GM18858 (cell line): ENCODE measurements around the gene VIPR2.

Experiments
- ATAC-seq: cut with Tn5 transposase; IDR thresholded peaks from one replicate; pipeline ENCODE4 v1.9.1; 2021; ENCODE audit not compliant: unreplicated experiment

Gene VIPR2

GRCh38 chr7:159028508-159029401, 115.9 kb downstream of the VIPR2 start:
- ATAC-seq, result no peak

GRCh38 chr7:159027789-159028507, 116.7 kb downstream of the VIPR2 start:
- ATAC-seq, result no peak

GRCh38 chr7:159027056-159027788, 117.4 kb downstream of the VIPR2 start:
- no peak for ATAC-seq

GRCh38 chr7:159026271-159027055, 118.2 kb downstream of the VIPR2 start:
- ATAC-seq, result no peak

GRCh38 chr7:159025161-159025779, 119.4 kb downstream of the VIPR2 start:
- no peak for ATAC-seq

- no peak for ATAC-seq
These were observed 120.3 kb downstream of the VIPR2 start for GRCh38 chr7:159024280-159024951.

- no peak for ATAC-seq
These were observed 120.9 kb downstream of the VIPR2 start for GRCh38 chr7:159023746-159024145.

- ATAC-seq, result no peak
These were observed 121.5 kb downstream of the VIPR2 start for GRCh38 chr7:159023206-159023605.

- ATAC-seq, result no peak
These were observed 122.3 kb downstream of the VIPR2 start for GRCh38 chr7:159022238-159022993.

GRCh38 chr7:159020987-159021386, 123.7 kb downstream of the VIPR2 start:
- ATAC-seq, result no peak

- no peak for ATAC-seq
These were observed 125.6 kb downstream of the VIPR2 start for GRCh38 chr7:159019111-159019510.

GRCh38 chr7:159017741-159018140, 126.9 kb downstream of the VIPR2 start:
- no peak for ATAC-seq

- ATAC-seq, result no peak
These were observed 127.5 kb downstream of the VIPR2 start for GRCh38 chr7:159017210-159017609.

- ATAC-seq, result no peak
These were observed 128.1 kb downstream of the VIPR2 start for GRCh38 chr7:159016591-159016990.

- no peak for ATAC-seq
These were observed 128.9 kb downstream of the VIPR2 start for GRCh38 chr7:159015454-159016410.

- ATAC-seq, result no peak
These were observed 129.6 kb downstream of the VIPR2 start for GRCh38 chr7:159015081-159015453.

- no peak for ATAC-seq
These were observed 130.2 kb downstream of the VIPR2 start for GRCh38 chr7:159014297-159015062.
